ENCODE data around the gene FAM107A. TPM values are rescaled to one million over a fixed set of nuclear protein-coding genes. Genes with fewer than 3 reads are reported as not detected.

Gene FAM107A
- total RNA-seq, 1 donor from 2014 or later = not detected

- no peak for DNase-seq
- Mint-ChIP-seq H3K4me1 (ENCODE audit: low read depth, unreplicated experiment) (no peaks in the 10 kb centered on the region), H3K9me3 (ENCODE audit: unreplicated experiment) (no peaks in the 10 kb centered on the region), H3K36me3 (ENCODE audit: unreplicated experiment) (no peaks in the 10 kb centered on the region), H3K27me3 (ENCODE audit: unreplicated experiment) (peaks cover 7% of the 10 kb centered on the region), H3K27ac (ENCODE audit: unreplicated experiment) (no peak overlapping the region), H3K4me3 (ENCODE audit: unreplicated experiment) (no peak overlapping the region)
- TF ChIP-seq CTCF (IDR thresholded peaks at IDR 0.05; ENCODE audit: partially characterized antibody, unreplicated experiment) = no peak
Observed at GRCh38 chr3:58622892-58623291, 45.7 kb upstream of the FAM107A start.

- DNase-seq = no peak
- peaks cover 7% of the 10 kb centered on the region for H3K27me3 Mint-ChIP-seq (ENCODE audit: unreplicated experiment)
- no peaks in the 10 kb centered on the region for H3K4me1 Mint-ChIP-seq (ENCODE audit: low read depth, unreplicated experiment)
Observed at GRCh38 chr3:58622436-58622835, 45.2 kb upstream of the FAM107A start.

GRCh38 chr3:58621086-58621830 is 44.1 kb upstream of the FAM107A start:
- DNase-seq = no peak
- H3K4me3 Mint-ChIP-seq (ENCODE audit: unreplicated experiment) = no peak overlapping the region
- no peaks in the 10 kb centered on the region for H3K4me1 Mint-ChIP-seq (ENCODE audit: low read depth, unreplicated experiment)
- H3K27ac Mint-ChIP-seq (ENCODE audit: unreplicated experiment) = no peak overlapping the region
- H3K9me3 Mint-ChIP-seq (ENCODE audit: unreplicated experiment) = no peaks in the 10 kb centered on the region
- TF ChIP-seq CTCF (IDR thresholded peaks at IDR 0.05; ENCODE audit: partially characterized antibody, unreplicated experiment) = no peak
- no peaks in the 10 kb centered on the region for H3K36me3 Mint-ChIP-seq (ENCODE audit: unreplicated experiment)
- H3K27me3 Mint-ChIP-seq (ENCODE audit: unreplicated experiment) = peaks cover 7% of the 10 kb centered on the region

More at GRCh38 chr3:58622436-58622835, 45.2 kb upstream of the FAM107A start:
- Mint-ChIP-seq H3K36me3 (ENCODE audit: unreplicated experiment) (no peaks in the 10 kb centered on the region), H3K9me3 (ENCODE audit: unreplicated experiment) (no peaks in the 10 kb centered on the region), H3K27ac (ENCODE audit: unreplicated experiment) (no peak overlapping the region), H3K4me3 (ENCODE audit: unreplicated experiment) (no peak overlapping the region)
- no peak for TF ChIP-seq CTCF (IDR thresholded peaks at IDR 0.05; ENCODE audit: partially characterized antibody, unreplicated experiment)

GRCh38 chr3:58620421-58620820 is 43.2 kb upstream of the FAM107A start:
- Mint-ChIP-seq H3K36me3 (ENCODE audit: unreplicated experiment) (no peaks in the 10 kb centered on the region), H3K9me3 (ENCODE audit: unreplicated experiment) (peaks cover 1% of the 10 kb centered on the region), H3K27ac (ENCODE audit: unreplicated experiment) (no peak overlapping the region), H3K4me3 (ENCODE audit: unreplicated experiment) (no peak overlapping the region), H3K27me3 (ENCODE audit: unreplicated experiment) (peaks cover 9% of the 10 kb centered on the region), H3K4me1 (ENCODE audit: low read depth, unreplicated experiment) (no peaks in the 10 kb centered on the region)
- TF ChIP-seq CTCF (IDR thresholded peaks at IDR 0.05; ENCODE audit: partially characterized antibody, unreplicated experiment) = no peak
- no peak for DNase-seq

GRCh38 chr3:58617338-58617761 is 40.2 kb upstream of the FAM107A start:
- Mint-ChIP-seq H3K27ac (ENCODE audit: unreplicated experiment) (no peak overlapping the region), H3K4me1 (ENCODE audit: low read depth, unreplicated experiment) (no peaks in the 10 kb centered on the region), H3K9me3 (ENCODE audit: unreplicated experiment) (peaks cover 2% of the 10 kb centered on the region), H3K4me3 (ENCODE audit: unreplicated experiment) (no peak overlapping the region), H3K27me3 (ENCODE audit: unreplicated experiment) (peaks cover 5% of the 10 kb centered on the region), H3K36me3 (ENCODE audit: unreplicated experiment) (no peaks in the 10 kb centered on the region)
- no peak for DNase-seq
- TF ChIP-seq CTCF (IDR thresholded peaks at IDR 0.05; ENCODE audit: partially characterized antibody, unreplicated experiment) = no peak
